ENCODE data around the gene LMBRD2.
"Not testable (repeated sequence)": the region's sequence is repeated elsewhere in the genome, so short reads cannot be mapped to it uniquely, and the experiment has no call there.

Gene LMBRD2

DNA sequence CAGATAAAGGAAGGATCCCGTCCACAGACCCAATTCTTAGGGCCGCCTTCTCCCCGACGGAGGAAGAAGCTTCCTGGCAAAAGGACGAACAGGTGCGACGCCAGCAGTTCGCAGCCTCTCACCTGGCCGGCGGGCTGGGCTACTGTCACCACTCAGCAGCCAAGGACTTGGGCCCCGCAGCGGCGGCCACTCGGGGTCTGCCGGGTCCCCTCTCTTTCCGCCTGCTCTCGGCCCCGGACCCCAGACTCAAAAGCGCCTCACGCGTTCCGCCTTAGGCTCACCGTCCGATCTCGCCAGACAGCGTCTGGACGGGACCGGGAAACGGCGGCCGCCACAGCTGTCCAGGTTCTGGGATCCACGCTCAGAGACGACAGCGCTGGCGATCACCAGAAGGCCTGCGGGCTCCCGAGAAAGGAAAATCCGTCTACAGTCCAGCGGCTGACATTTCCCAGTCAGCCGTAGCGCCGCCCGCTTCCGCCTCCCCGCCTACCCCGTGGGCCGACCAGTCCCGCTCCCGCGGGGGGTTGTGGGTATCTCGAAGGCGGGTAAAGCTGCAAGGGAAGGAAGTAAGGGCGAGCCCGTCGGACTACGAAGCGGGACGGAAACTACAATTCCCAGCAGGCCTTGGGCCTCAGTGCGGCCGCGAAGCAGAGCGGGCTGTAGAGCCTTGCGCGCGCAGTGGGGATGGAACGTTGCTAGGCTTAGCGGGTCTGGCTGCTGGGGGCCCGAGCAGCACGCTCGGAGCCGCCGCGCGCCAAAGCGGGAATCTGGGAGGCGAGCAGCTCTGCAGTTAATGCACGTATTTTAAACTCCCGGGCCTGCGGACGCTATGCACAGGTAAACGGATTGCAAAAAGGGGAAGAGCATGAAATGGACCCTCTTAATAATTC lies at the start of gene LMBRD2, which contains the start of gene SKP2:
TSS of gene LMBRD2 (minus strand) at position 454 of the 890 bp plus-strand sequence. CDS start 8,538 bp downstream, outside the sequence.
TSS of gene SKP2 (plus strand) at position 678 of the 890 bp plus-strand sequence. CDS start at position 830, 152 bp downstream.
- peak; percentile 96 for DNase-seq (ENCODE audit: low read depth, low spot score)

DNA sequence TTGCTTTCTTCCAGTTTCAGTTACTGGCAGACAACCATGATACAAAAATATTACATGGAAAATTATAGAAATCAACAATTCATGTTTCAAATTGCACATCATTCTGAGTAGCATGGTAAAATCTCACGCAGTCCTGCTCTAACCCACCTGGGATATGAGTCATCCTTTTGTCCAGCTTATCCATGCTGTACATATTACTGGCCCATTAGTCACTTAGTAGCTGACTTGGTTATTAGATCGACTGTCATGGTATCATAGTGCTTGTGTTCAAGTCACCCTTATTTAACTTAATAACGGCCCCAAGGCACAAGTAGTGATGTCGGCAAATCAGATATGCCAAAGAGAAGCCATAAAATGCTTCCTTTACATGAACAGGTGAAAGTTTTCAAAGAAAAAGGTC lies 48.8 kb upstream of the LMBRD2 start:
- DNase-seq (ENCODE audit: low read depth, low spot score), result no peak

GRCh38 chr5:36199620-36200019 lies 47.9 kb upstream of the LMBRD2 start:
- DNase-seq (ENCODE audit: low read depth, low spot score), result no peak

- not testable (repeated sequence) for DNase-seq (ENCODE audit: low read depth, low spot score)
Measured at GRCh38 chr5:36198783-36199182, 47.1 kb upstream of the LMBRD2 start.

DNA sequence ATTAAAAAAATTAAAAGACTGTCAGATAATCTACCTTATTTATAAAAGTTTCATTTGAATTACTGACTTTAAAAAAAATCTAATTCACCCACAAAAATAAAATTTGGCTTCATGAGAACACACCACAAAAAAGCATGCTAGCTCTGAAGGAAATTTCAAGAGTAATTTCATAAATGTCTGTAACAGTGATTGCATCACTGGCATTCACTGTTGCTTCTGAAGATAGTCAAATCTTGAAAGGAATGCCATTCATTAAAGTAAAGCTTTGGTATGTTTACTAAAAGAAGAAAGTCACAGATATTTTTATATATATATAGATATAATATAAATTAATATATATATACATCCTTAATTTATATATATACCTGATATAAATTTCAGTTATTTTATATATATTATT lies 46.6 kb upstream of the LMBRD2 start:
- DNase-seq (ENCODE audit: low read depth, low spot score), result no peak

GRCh38 chr5:36193746-36194145 lies 42.1 kb upstream of the LMBRD2 start:
- DNase-seq (ENCODE audit: low read depth, low spot score), result no peak

DNA sequence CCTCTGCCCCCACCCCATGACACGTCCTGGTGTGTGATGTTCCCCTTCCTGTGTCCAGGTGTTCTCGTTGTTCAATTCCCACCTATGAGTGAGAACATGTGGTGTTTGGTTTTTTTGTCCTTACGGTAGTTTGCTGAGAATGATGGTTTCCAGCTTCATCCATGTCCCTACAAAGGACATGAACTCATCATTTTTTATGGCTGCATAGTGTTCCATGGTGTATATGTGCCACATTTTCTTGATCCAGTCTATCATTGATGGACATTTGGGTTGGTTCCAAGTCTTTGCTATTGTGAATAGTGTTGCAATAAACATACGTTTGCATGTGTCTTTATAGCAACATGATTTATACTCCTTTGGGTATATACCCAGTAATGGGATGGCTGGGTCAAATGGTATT lies 32.7 kb upstream of the LMBRD2 start:
- not testable (repeated sequence) for DNase-seq (ENCODE audit: low read depth, low spot score)

- DNase-seq (ENCODE audit: low read depth, low spot score), result no peak
Measured at GRCh38 chr5:36181774-36182173, 30.1 kb upstream of the LMBRD2 start.

GRCh38 chr5:36180556-36181350 lies 29.1 kb upstream of the LMBRD2 start:
- no peak for DNase-seq (ENCODE audit: low read depth, low spot score)

GRCh38 chr5:36179950-36180349 lies 28.3 kb upstream of the LMBRD2 start:
- DNase-seq (ENCODE audit: low read depth, low spot score), result no peak

DNA sequence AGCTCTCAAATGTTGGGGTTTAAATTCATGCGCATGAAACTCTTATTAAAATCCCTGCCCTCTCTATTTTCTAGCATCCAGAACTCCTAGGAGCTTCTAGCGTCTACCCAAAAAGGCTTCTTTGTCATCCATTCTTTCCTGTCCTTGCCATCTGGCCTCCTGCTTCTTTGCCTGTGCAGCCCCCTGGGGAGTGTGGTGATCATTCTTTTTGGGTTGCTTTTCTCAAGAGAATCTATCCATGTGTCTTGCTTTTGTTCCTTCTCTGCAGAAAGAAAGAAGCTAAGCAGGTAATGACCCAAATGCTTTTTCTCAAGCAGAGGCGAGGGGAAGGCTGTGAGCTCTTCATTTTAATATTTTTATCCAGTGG lies 26.8 kb upstream of the LMBRD2 start:
- no peak for DNase-seq (ENCODE audit: low read depth, low spot score)

- no peak for DNase-seq (ENCODE audit: low read depth, low spot score)
Measured at GRCh38 chr5:36177715-36178523, 26.2 kb upstream of the LMBRD2 start.

DNA sequence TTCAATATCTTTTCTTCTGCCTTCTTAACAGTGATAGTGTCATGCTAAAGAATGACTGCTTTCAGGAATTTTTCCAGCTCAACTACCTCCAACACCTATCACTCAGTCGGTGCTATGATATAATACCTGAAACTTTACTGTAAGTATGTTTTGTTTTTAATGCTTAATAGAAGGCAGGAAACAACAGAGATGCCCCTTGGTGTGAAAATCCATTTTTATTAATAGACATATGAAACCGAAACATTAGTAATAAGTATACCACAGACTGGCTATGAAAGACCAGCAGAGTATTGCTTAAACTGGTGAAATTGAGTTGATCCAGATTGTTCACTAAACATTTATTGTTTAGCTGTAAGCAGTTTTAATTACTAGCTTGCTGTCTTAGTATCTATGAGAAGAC lies 25.5 kb upstream of the LMBRD2 start:
- no peak for DNase-seq (ENCODE audit: low read depth, low spot score)

DNA sequence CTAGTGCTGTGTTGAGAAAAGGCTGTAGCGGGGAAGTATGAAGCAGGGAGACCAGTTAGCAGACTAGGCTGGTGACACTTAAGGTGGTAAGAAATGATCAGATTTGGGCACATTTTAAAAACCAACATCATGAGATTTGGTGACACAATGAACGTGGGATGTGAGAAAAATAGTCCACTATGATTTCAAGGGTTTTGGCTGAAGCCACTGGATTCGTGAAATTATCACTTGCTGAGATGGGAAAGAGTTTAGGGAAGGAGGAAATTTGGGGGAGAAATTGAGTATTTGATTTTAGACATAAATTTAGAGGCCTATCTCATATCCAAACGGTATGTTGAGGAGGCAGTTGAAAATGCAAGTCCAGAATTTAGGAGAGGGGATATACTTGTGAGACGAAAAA lies 23.4 kb upstream of the LMBRD2 start:
- no peak for DNase-seq (ENCODE audit: low read depth, low spot score)

DNA sequence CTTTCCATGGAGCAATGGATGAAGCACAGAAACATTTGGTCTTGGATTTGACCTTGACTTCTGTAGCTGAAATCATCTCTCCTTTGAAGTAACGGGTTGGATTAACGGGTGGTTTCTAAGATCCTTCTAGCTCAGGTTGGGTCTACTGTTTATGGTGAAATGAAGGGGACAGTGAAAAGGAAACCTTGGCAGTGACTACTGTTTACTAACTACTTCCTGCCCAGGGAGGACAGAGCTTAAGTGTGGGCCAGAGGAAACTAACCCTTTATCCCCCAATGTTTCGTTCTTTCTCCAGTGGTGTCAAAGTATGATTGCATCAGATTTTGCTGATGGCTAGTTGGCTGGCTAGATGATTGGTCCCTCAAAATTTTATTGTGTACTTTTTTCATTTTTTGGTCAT lies 22.4 kb upstream of the LMBRD2 start:
- DNase-seq (ENCODE audit: low read depth, low spot score), result no peak

DNA sequence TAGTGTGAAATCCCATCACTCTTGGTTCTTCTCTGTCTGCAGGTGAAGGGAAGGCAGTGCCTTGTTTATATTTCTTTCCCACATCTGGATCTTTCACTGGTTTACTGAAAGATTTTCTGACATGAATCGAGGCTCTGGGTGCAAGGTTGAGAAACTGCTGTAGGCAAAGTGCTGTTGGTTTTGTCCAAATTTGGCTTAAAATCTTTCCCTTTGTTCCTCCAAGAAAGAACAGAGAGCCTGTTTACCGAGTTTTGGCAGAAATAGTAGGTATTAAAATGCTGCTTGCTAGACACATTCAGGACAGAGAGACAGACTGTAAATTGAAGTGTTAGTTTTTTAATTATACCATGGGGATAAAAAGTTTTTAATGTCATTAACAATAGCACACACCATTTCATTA lies 21.7 kb upstream of the LMBRD2 start:
- DNase-seq (ENCODE audit: low read depth, low spot score), result no peak

DNA sequence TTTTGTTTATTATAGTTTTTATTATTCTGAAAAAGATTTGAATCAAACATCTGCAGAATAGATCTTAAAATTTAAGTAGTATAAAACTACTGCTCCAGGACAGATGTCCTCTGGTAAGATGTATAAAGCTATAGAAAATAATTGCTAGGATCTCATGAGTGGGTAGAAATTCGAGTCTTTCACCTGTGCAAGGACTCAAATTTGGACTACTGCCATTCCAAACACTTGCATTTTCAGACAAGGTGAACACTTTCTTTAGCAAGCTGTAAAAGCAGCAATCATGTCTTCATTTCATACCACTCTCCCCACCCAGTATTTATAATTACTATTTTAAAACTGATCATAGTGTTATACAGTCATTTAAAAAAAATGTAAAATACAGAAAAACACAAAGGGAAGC lies 20.9 kb upstream of the LMBRD2 start:
- DNase-seq (ENCODE audit: low read depth, low spot score), result no peak

GRCh38 chr5:36170832-36171424 lies 19.2 kb upstream of the LMBRD2 start:
- DNase-seq (ENCODE audit: low read depth, low spot score), result no peak

DNA sequence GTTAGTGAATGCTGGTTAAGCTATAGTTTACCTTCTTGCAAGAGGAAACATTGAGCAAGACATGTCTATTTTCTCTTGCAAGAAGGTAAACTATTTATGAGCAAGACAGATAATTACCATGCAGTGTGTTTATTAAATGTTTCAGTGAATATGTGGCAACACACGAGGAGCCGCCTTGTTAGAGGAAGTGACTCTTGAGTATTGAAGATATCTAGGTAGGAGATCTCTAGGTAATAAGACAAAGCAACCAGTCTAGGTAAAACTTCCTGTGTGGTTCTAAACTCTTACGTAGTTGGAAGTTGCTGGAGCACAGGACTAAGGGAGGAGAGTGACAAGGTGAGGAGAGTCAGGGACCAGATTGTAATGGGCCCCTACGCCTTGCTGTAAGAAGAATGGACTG lies 17.1 kb upstream of the LMBRD2 start:
- DNase-seq (ENCODE audit: low read depth, low spot score), result no peak

DNA sequence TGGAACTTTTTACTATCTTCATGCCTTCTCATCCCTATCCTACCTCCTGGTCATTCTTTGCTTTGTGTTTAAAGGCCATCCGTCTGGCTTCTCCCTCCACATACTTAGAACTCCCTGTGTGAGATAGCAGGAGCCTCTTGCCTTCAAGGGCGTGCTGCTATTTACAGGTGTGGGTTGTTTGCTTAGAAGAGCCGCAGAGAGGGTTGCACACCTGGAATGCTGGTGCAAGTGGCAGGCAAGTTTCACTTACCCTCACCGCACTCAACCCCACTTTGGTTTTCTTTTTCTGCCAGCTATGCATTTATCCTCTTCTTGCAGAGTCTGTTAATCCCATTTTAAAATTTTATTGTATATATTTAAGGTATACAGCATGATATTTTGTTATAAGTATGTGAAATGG lies 12.8 kb upstream of the LMBRD2 start:
- DNase-seq (ENCODE audit: low read depth, low spot score), result no peak

GRCh38 chr5:36162810-36163486 lies 11.3 kb upstream of the LMBRD2 start:
- DNase-seq (ENCODE audit: low read depth, low spot score), result no peak

All from activated naive CD8-positive, alpha-beta T cell treated with anti-CD3 and anti-CD28 coated beads, Interleukin-2, amount 50 U/mL, for 16 hours (primary cell).